CD14-positive monocyte (primary cell): ENCODE data around the gene IGFALS. TPM values are rescaled to one million over a fixed set of nuclear protein-coding genes. Genes with fewer than 3 reads are reported as not detected.
A peak's percentile ranks its signal among the peaks of the same experiment; 100 is the strongest.

ENCODE experiments used
- DNase-seq, 3 donors: peaks; one replicate each; pipeline ENCODE4 v3.0.0-alpha.2; 2011 to 2022
- H2AFZ ChIP-seq: 2 replicates; pipeline ENCODE4 v1.6.0; 2012; ENCODE audit warnings: mild to moderate bottlenecking, low read depth, low read length, inconsistent platforms; ENCODE audit not compliant: insufficient read depth, poor library complexity, severe bottlenecking
- H3K27ac ChIP-seq, 2 donors: 1 replicate in 1 of 2; 2 replicates in 1 of 2; pipeline ENCODE4 v1.5.1; 2012 to 2013; ENCODE audit warnings: low read length in 2 of 2, control low read depth in 1 of 2, inconsistent platforms in 1 of 2, low read depth in 1 of 2, mild to moderate bottlenecking in 1 of 2
- H3K27me3 ChIP-seq, 2 donors: one replicate each; pipeline versions ENCODE4 v1.6.0 to v1.6.1; 2011 to 2013; ENCODE audit warnings: low read length in 2 of 2; ENCODE audit not compliant: control insufficient read depth in 2 of 2, insufficient read depth in 2 of 2
- H3K36me3 ChIP-seq, 2 donors: replicated peaks in 1 of 2; 1 replicate in 1 of 2; 2 replicates in 1 of 2; pipeline versions ENCODE4 v1.5.1 to v1.6.1; 2012 to 2013; ENCODE audit warnings: low read length in 2 of 2, control low read depth in 1 of 2, inconsistent platforms in 1 of 2, mild to moderate bottlenecking in 1 of 2; ENCODE audit not compliant: insufficient read depth in 2 of 2, control insufficient read depth in 1 of 2
- H3K4me1 ChIP-seq, 2 donors: 1 replicate in 1 of 2; 2 replicates in 1 of 2; pipeline versions ENCODE4 v1.5.1 to v1.6.1; 2012 to 2013; ENCODE audit warnings: low read length in 2 of 2, control low read depth in 1 of 2, inconsistent platforms in 1 of 2, mild to moderate bottlenecking in 1 of 2, moderate library complexity in 1 of 2; ENCODE audit not compliant: insufficient read depth in 2 of 2, control insufficient read depth in 1 of 2
- H3K4me2 ChIP-seq: replicated peaks from 2 replicates; pipeline ENCODE3; 2012; ENCODE audit warnings: low read length, moderate library complexity, mild to moderate bottlenecking; ENCODE audit not compliant: poor library complexity, severe bottlenecking; ENCODE audit errors: extremely low read depth
- H3K4me3 ChIP-seq, 3 experiments: fragments of 200-600 bp in 1 of 3; sonication (generic) in 1 of 3; replicated peaks in 1 of 3; 1 replicate in 2 of 3; 2 replicates in 1 of 3; pipeline ENCODE4 v1.5.1; 2011 to 2013; ENCODE audit warnings: low read length in 3 of 3, mild to moderate bottlenecking in 3 of 3, control low read depth in 2 of 3, low read depth in 2 of 3, inconsistent platforms in 1 of 3, moderate library complexity in 1 of 3
- H3K79me2 ChIP-seq: 2 replicates; pipeline ENCODE4 v1.6.0; 2012; ENCODE audit warnings: mild to moderate bottlenecking, control low read depth, inconsistent platforms, low read length, moderate library complexity; ENCODE audit not compliant: insufficient read depth
- H3K9ac ChIP-seq: 2 replicates; pipeline ENCODE4 v1.6.0; 2017; ENCODE audit warnings: low read length, mild to moderate bottlenecking; ENCODE audit not compliant: insufficient read depth, poor library complexity, severe bottlenecking
- H3K9me3 ChIP-seq, 2 donors: replicated peaks in 1 of 2; 1 replicate in 1 of 2; 2 replicates in 1 of 2; pipeline versions ENCODE4 v1.5.1 to v1.6.1; 2012 to 2013; ENCODE audit warnings: low read length in 2 of 2, control low read depth in 1 of 2; ENCODE audit not compliant: control insufficient read depth in 1 of 2, insufficient read depth in 1 of 2
- H4K20me1 ChIP-seq: 2 replicates; pipeline ENCODE4 v1.6.0; 2012; ENCODE audit warnings: mild to moderate bottlenecking, low read length, control low read depth, moderate library complexity; ENCODE audit not compliant: insufficient read depth
- H3K27ac Mint-ChIP-seq, 7 donors: one replicate each; pipeline ENCODE4 v1.8.0; 2020; ENCODE audit warnings: mild to moderate bottlenecking in 7 of 7, mixed read lengths in 7 of 7, moderate library complexity in 6 of 7, inconsistent platforms in 2 of 7
- H3K27me3 Mint-ChIP-seq, 3 donors: one replicate each; pipeline ENCODE4 v1.8.0; 2021 to 2022; ENCODE audit warnings: low read depth in 3 of 3, mild to moderate bottlenecking in 3 of 3, mixed read lengths in 3 of 3, moderate library complexity in 3 of 3, inconsistent platforms in 1 of 3
- H3K36me3 Mint-ChIP-seq, 2 donors: one replicate each; pipeline ENCODE4 v1.8.0; 2020; ENCODE audit warnings: mixed read lengths in 2 of 2, inconsistent platforms in 1 of 2, mild to moderate bottlenecking in 1 of 2
- H3K4me1 Mint-ChIP-seq: one replicate; pipeline ENCODE4 v1.8.0; 2020; ENCODE audit warnings: mild to moderate bottlenecking, mixed read lengths
- H3K4me3 Mint-ChIP-seq, 2 donors: one replicate each; pipeline ENCODE4 v1.8.0; 2020; ENCODE audit warnings: mild to moderate bottlenecking in 2 of 2, mixed read lengths in 2 of 2, moderate library complexity in 1 of 2
- H3K9me3 Mint-ChIP-seq, 7 donors: one replicate each; pipeline ENCODE4 v1.8.0; 2020 to 2022; ENCODE audit warnings: mixed read lengths in 7 of 7, mild to moderate bottlenecking in 6 of 7, moderate library complexity in 6 of 7, inconsistent platforms in 2 of 7
- CTCF ChIP-seq: fragments of 200-600 bp; IDR thresholded peaks from one replicate; pipeline ENCODE4 v1.8.0; 2022; ENCODE audit warnings: antibody characterized with exemption, mild to moderate bottlenecking
- WGBS: methylation state at CpG from one replicate; pipeline ENCODE4 v1.1.5; 2013; ENCODE audit warnings: missing lambda C conversion rate; ENCODE audit not compliant: insufficient coverage; 5-methylcytosine and 5-hydroxymethylcytosine counted together
- intact Hi-C, 2 donors: fragments of 100-400 bp; cut with micrococcal nuclease; formaldehyde crosslinking; loops; one replicate each; pipeline versions ENCODE4 v1.15.0 to v1.15.1; 2023
- polyA plus RNA-seq, 3 donors: library from polyadenylated mRNA; depleted of rRNA in 1 of 3; unstranded in 2 of 3; stranded (reverse) in 1 of 3; fragments of 300-500 nt in 2 of 3; fragments of >200 nt in 1 of 3; fragmentation: Illumina TruSeq in 2 of 3; gene quantifications; 1 replicate in 2 of 3; 2 replicates in 1 of 3; pipeline ENCODE4 v1.2.3, GENCODE V29; 2012 to 2021

Gene IGFALS
- polyA plus RNA-seq, 3 donors, result 0.07 TPM; not detected in 2

- Mint-ChIP-seq H3K36me3 (peaks cover 5 to 43% of the 10 kb centered on the region in 2 donors), H3K4me1 (peaks cover 26% of the 10 kb centered on the region), H3K27me3 (no peaks in the 10 kb centered on the region), H3K27ac (no peak overlapping the region), H3K4me3 (no peak overlapping the region), H3K9me3 (no peaks in the 10 kb centered on the region)
- H3K9me3 ChIP-seq, result no peaks in the 10 kb centered on the region
- no peaks in the 10 kb centered on the region for H3K27me3 ChIP-seq
- no peak for DNase-seq
- TF ChIP-seq CTCF, result no peak
- WGBS, result 91% methylated on average over 36 of the region's 36 CpGs
- no peak overlapping the region for H3K9ac ChIP-seq
- no peak overlapping the region for H3K27ac ChIP-seq
- intact Hi-C loops, result loop anchor here (10.0 kb wide), 3 partner anchors 73 to 303 kb away; partner anchors contain the start of genes CLCN7 (in 1 of the 2) and MAPK8IP3 (in 1 of the 2)
- H2AFZ ChIP-seq, result no peak overlapping the region
- H3K36me3 ChIP-seq, result peaks cover 39% of the 10 kb centered on the region in 2 donors
- peaks cover 51% of the 10 kb centered on the region for H3K79me2 ChIP-seq
- no peak overlapping the region for H3K4me2 ChIP-seq
- peaks cover 25 to 41% of the 10 kb centered on the region in 2 donors for H3K4me1 ChIP-seq
- H3K4me3 ChIP-seq, result no peak overlapping the region
- H4K20me1 ChIP-seq, result peaks cover 88% of the 10 kb centered on the region
Measured at GRCh38 chr16:1777375-1778199, 15.9 kb downstream of the IGFALS start.

- H3K4me3 Mint-ChIP-seq, result no peak overlapping the region
Measured at GRCh38 chr16:1776991-1777374, 16.5 kb downstream of the IGFALS start.

More at GRCh38 chr16:1776991-1777374, 16.5 kb downstream of the IGFALS start:
- H3K9me3 ChIP-seq, result no peaks in the 10 kb centered on the region
- no peak overlapping the region for H2AFZ ChIP-seq
- no peak overlapping the region for H3K9ac ChIP-seq
- intact Hi-C loops, result loop anchor here (10.0 kb wide), 3 partner anchors 72 to 302 kb away; partner anchors contain the start of genes CLCN7 (in 1 of the 2) and MAPK8IP3 (in 1 of the 2)
- Mint-ChIP-seq H3K9me3 (no peaks in the 10 kb centered on the region), H3K36me3 (peaks cover 5 to 47% of the 10 kb centered on the region in 2 donors), H3K27me3 (no peaks in the 10 kb centered on the region), H3K27ac (peak overlapping the region in 1 of 7 donors; percentile 70), H3K4me1 (peaks cover 31% of the 10 kb centered on the region)
- no peak overlapping the region for H3K4me3 ChIP-seq
- H4K20me1 ChIP-seq, result peaks cover 93% of the 10 kb centered on the region
- no peak for TF ChIP-seq CTCF
- peaks cover 39% of the 10 kb centered on the region in 2 donors for H3K36me3 ChIP-seq
- H3K27ac ChIP-seq, result no peak overlapping the region
- no peaks in the 10 kb centered on the region for H3K27me3 ChIP-seq
- WGBS, result 93% methylated on average over 22 of the region's 22 CpGs
- no peak for DNase-seq
- H3K79me2 ChIP-seq, result peaks cover 57% of the 10 kb centered on the region
- H3K4me2 ChIP-seq, result no peak overlapping the region
- H3K4me1 ChIP-seq, result peaks cover 31 to 45% of the 10 kb centered on the region in 2 donors
